Lower leg skin (tissue), 3 donors: ENCODE results near the gene PLEKHG4B.

Experiments
- CTCF ChIP-seq, 3 donors: fragments of 450-650 bp; IDR thresholded peaks; one replicate each; pipeline ENCODE4 v1.5.1; 2016; ENCODE audit warnings: antibody characterized with exemption in 3 of 3, mild to moderate bottlenecking in 3 of 3, moderate library complexity in 2 of 3
- POLR2A ChIP-seq, 2 donors: fragments of 450-650 bp; IDR thresholded peaks; one replicate each; pipeline ENCODE4 v1.6.1; 2016 to 2017; ENCODE audit warnings: antibody characterized with exemption in 2 of 2, mild to moderate bottlenecking in 1 of 2, moderate library complexity in 1 of 2

- TF ChIP-seq CTCF (IDR thresholded peaks at IDR 0.05) (no peak), POLR2A (IDR thresholded peaks at IDR 0.05) (no peak)
Observed at GRCh38 chr5:102411-103043, 10.6 kb downstream of the PLEKHG4B start.
